Heart left ventricle (tissue), 16 donors: Measurements from ENCODE around the gene UBE2V1. TPM values are rescaled to one million over a fixed set of nuclear protein-coding genes. Genes with fewer than 3 reads are reported as not detected.

Experiments used
- ATAC-seq, 4 donors: fragments of 200-7000 bp; cut with Tn5 transposase; one replicate each; pipeline ENCODE4 v1.9.1; 2020 to 2022; ENCODE audit warnings: moderate library complexity in 4 of 4, mild to moderate bottlenecking in 3 of 4, moderate number of reproducible peaks in 1 of 4
- DNase-seq, 5 donors: peaks; one replicate each; pipeline ENCODE4 v3.0.0-alpha.2; 2020
- H3K27ac ChIP-seq, 12 donors: fragments of 200-600 bp; sonication (generic) in 4 of 12; one replicate each; pipeline versions ENCODE4 v1.5.0 to v1.8.0; 2016 to 2022; ENCODE audit warnings: mild to moderate bottlenecking in 2 of 12
- H3K27me3 ChIP-seq, 9 donors: fragments of 200-600 bp; sonication (generic) in 2 of 9; one replicate each; pipeline versions ENCODE4 v1.5.1 to v1.8.0; 2016 to 2022; ENCODE audit warnings: mild to moderate bottlenecking in 3 of 9
- H3K36me3 ChIP-seq, 9 donors: fragments of 200-600 bp; sonication (generic) in 2 of 9; one replicate each; pipeline versions ENCODE4 v1.5.0 to v1.8.0; 2018 to 2022; ENCODE audit warnings: mild to moderate bottlenecking in 2 of 9
- H3K4me1 ChIP-seq, 12 donors: fragments of 200-600 bp; sonication (generic) in 4 of 12; one replicate each; pipeline versions ENCODE4 v1.5.0 to v1.8.0; 2016 to 2022; ENCODE audit warnings: mild to moderate bottlenecking in 3 of 12
- H3K4me3 ChIP-seq, 12 donors: fragments of 200-600 bp; sonication (generic) in 4 of 12; one replicate each; pipeline versions ENCODE4 v1.5.0 to v1.8.0; 2017 to 2022; ENCODE audit warnings: mild to moderate bottlenecking in 9 of 12, moderate library complexity in 4 of 12
- H3K9me3 ChIP-seq, 12 donors: fragments of 200-600 bp; sonication (generic) in 4 of 12; one replicate each; pipeline versions ENCODE4 v1.5.0 to v1.8.0; 2016 to 2022; ENCODE audit warnings: mild to moderate bottlenecking in 1 of 12
- CTCF ChIP-seq, 12 donors: fragments of 200-600 bp; sonication (generic) in 4 of 12; IDR thresholded peaks; one replicate each; pipeline versions ENCODE4 v1.5.0 to v1.8.0; 2018 to 2022; ENCODE audit warnings: antibody characterized with exemption in 12 of 12, mild to moderate bottlenecking in 5 of 12
- POLR2A ChIP-seq, 2 donors: fragments of 450-650 bp; IDR thresholded peaks; one replicate each; pipeline ENCODE4 v1.6.1; 2017; ENCODE audit warnings: antibody characterized with exemption in 2 of 2, mild to moderate bottlenecking in 2 of 2, moderate library complexity in 2 of 2
- WGBS, 4 donors: extraction: QIAGEN DNeasy Blood & Tissue Kit in 2 of 4; methylation state at CpG; one replicate each; pipeline versions ENCODE4 v1.1.5 to v1.1.7; 2013 to 2018; 5-methylcytosine and 5-hydroxymethylcytosine counted together
- intact Hi-C, 10 donors: fragments of 100-400 bp; cut with DNase I; formaldehyde crosslinking; loops; one replicate each; pipeline versions ENCODE4 v1.11.1 to v1.14.2; 2022
- polyA plus RNA-seq, 2 donors: library from polyadenylated mRNA; stranded (reverse); fragments of 200-250 nt; gene quantifications; one replicate each; pipeline ENCODE4 v1.2.3, GENCODE V29; 2013
- total RNA-seq, 9 donors: library from RNA; depleted of rRNA in 2 of 9; stranded (reverse); fragments of >200 nt in 2 of 9; fragmentation: NEBNext Ultra II Directional in 3 of 9; extraction: Animal tissue kit (Norgen Biotek cat#: 25700) in 3 of 9; gene quantifications; one replicate each; pipeline versions ENCODE4 v1.1.0 to v1.2.4, GENCODE V29; 2016 to 2023
- donor health status: ischemic (EF 13 %, LVEDD 7.1; RV severe dilation, severe dysfunction).
- donor health status: healthy with polysubstance abuse.
- donor health status: DM: no; HTN: yes; CAD: no.
- donor health status: DM: no; HTN: no; CAD: no.
- donor health status: ischemic (EF 25% LVEDD 6.9; RV normal size, moderate dysfunction).
- donor health status: ischemic (EF 25% LVEDD 5.7; RV mildly dilated, moderate dysfunction).
- donor health status: healthy.
- donor health status: DM: yes; HTN: yes; CAD: no.
- donor health status: ischemic (EF 35%, LVEDD 5.7; RV mildly dilated, moderate dysfunction).
- donor health status: nonischemic (EF 11% LVEDD 7.7; RV severe dilation, severe dysfunction).
- donor health status: DM: yes; HTN: yes; CAD: no.
- donor health status: PGD.
- donor health status: ischemic (EF 29% LVEDD 5.4; RV normal size, mild dysfunction).
- donor health status: nonischemic (EF 23%, LVEDD 6.1; RV moderate dilation, normal function).

UBE2V1 gene
- total and polyA plus RNA-seq, 11 donors = 54.2 to 105 (median 78.5) TPM

GRCh38 chr20:50095476-50096078 is 17.4 kb downstream of the UBE2V1 start:
- peaks cover 5 to 68% (median 28%) of the 10 kb centered on the region in 12 donors for H3K4me1 ChIP-seq
- no peak overlapping the region for H3K4me3 ChIP-seq
- H3K9me3 ChIP-seq = no peaks in the 10 kb centered on the region
- H3K27ac ChIP-seq = peak overlapping the region in 1 of 12 donors; percentile 13
- TF ChIP-seq POLR2A (IDR thresholded peaks at IDR 0.05) (no peak), CTCF (IDR thresholded peaks at IDR 0.05) (no peak)
- H3K27me3 ChIP-seq = no peaks in the 10 kb centered on the region
- DNase-seq (no peak), ATAC-seq (peak in 3 of 4 donors; percentile 45 to 65 (median 59))
- WGBS, 4 donors = 35 to 55% (median 44%) methylated on average over 4 of the region's 4 CpGs
- H3K36me3 ChIP-seq = peaks cover 0 to 73% (median 37%) of the 10 kb centered on the region in 9 donors
- intact Hi-C loops = no loop called here

GRCh38 chr20:50094522-50094921 is 18.4 kb downstream of the UBE2V1 start:
- H3K4me3 ChIP-seq = no peak overlapping the region
- no peaks in the 10 kb centered on the region for H3K9me3 ChIP-seq
- TF ChIP-seq CTCF (IDR thresholded peaks at IDR 0.05) (no peak), POLR2A (IDR thresholded peaks at IDR 0.05) (no peak)
- H3K27me3 ChIP-seq = no peaks in the 10 kb centered on the region
- peaks cover 0 to 79% (median 41%) of the 10 kb centered on the region in 9 donors for H3K36me3 ChIP-seq
- H3K4me1 ChIP-seq = peaks cover 5 to 60% (median 21%) of the 10 kb centered on the region in 12 donors
- no peak overlapping the region for H3K27ac ChIP-seq
- ATAC-seq (no peak), DNase-seq (no peak)
- intact Hi-C loops = no loop called here
- 85 to 89% (median 87%) methylated on average over 4 of the region's 4 CpGs for WGBS, 4 donors

DNA sequence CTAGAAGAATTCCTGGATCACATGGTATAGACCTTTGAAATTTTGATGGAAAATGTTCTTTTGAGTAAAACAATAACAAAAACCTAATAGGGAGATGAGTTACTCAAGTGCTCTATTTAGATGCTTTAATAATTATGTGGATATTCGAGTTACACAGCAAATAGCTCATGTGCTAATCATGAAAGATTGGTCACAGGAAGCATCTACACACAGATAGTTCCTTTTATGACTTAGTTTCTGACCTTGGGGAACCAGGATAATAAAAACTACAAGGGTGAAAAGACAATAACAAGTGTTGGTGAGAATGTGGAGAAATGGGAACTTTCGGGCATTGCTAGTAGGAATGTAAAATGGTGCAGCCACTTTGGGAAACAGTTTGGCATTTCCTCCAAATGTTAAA is 19.7 kb downstream of the UBE2V1 start:
- Histone ChIP-seq H3K27ac (peak overlapping the region in 1 of 12 donors; percentile 53), H3K4me1 (peaks cover 0 to 48% (median 19%) of the 10 kb centered on the region in 12 donors), H3K9me3 (no peaks in the 10 kb centered on the region), H3K36me3 (peaks cover 0 to 87% (median 47%) of the 10 kb centered on the region in 9 donors), H3K4me3 (no peak overlapping the region), H3K27me3 (no peaks in the 10 kb centered on the region)
- no peak for TF ChIP-seq CTCF (IDR thresholded peaks at IDR 0.05)
- no peak for TF ChIP-seq POLR2A (IDR thresholded peaks at IDR 0.05)
- DNase-seq = no peak
- intact Hi-C loops = no loop called here
- WGBS, 4 donors = 83 to 88% (median 85%) methylated on average over 2 of the region's 2 CpGs
- ATAC-seq = no peak

DNA sequence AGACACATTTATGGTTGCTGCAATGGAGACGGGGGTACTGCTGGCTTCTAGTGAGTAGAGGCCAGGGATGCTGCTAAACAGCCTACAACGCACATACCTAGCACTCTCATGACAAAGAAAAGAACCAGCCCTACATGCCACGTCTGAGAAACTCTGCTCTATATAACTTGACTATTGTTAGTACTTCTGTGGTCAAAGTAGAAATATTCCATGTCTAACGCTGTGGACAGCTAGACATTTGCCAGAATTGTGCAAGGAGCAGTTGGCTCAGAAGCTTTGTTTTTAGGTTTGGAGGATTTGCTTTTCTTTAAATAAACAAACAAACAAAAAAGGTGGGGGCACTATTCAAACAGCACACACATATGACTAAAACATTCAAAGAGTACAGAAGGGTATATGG is 20.5 kb downstream of the UBE2V1 start:
- no peaks in the 10 kb centered on the region for H3K27me3 ChIP-seq
- peak overlapping the region in 1 of 12 donors; percentile 53 for H3K27ac ChIP-seq
- WGBS, 4 donors = 52 to 68% (median 62%) methylated on average over 4 of the region's 4 CpGs
- ATAC-seq = peak in 1 of 4 donors; percentile 4
- no peaks in the 10 kb centered on the region for H3K9me3 ChIP-seq
- no peak overlapping the region for H3K4me3 ChIP-seq
- peaks cover 0 to 40% (median 14%) of the 10 kb centered on the region in 12 donors for H3K4me1 ChIP-seq
- intact Hi-C loops = no loop called here
- peaks cover 0 to 86% (median 54%) of the 10 kb centered on the region in 9 donors for H3K36me3 ChIP-seq
- DNase-seq = no peak
- TF ChIP-seq POLR2A (IDR thresholded peaks at IDR 0.05) = no peak
- no peak for TF ChIP-seq CTCF (IDR thresholded peaks at IDR 0.05)
